KMS-11 (cell line): ENCODE results near the gene DIS3L2.

Experiments used
- H2AFZ ChIP-seq: fragments of 200-600 bp; sonication (generic); 2 replicates; pipeline ENCODE4 v1.6.1; 2016; ENCODE audit warnings: antibody characterized with exemption, mixed run types, low read depth
- H3K27ac ChIP-seq: fragments of 200-600 bp; sonication (generic); 2 replicates; pipeline ENCODE4 v1.6.1; 2016; ENCODE audit warnings: mild to moderate bottlenecking, mixed run types
- H3K27me3 ChIP-seq: fragments of 200-600 bp; sonication (generic); 2 replicates; pipeline ENCODE4 v1.6.1; 2017; ENCODE audit warnings: mild to moderate bottlenecking, low read depth, mixed run types, moderate library complexity; ENCODE audit not compliant: insufficient read depth
- H3K36me3 ChIP-seq: fragments of 200-600 bp; sonication (generic); 2 replicates; pipeline ENCODE4 v1.6.1; 2017; ENCODE audit warnings: mild to moderate bottlenecking, mixed run types; ENCODE audit not compliant: insufficient read depth
- H3K4me1 ChIP-seq: fragments of 200-600 bp; sonication (generic); 2 replicates; pipeline ENCODE4 v1.6.1; 2016; ENCODE audit warnings: mild to moderate bottlenecking, low read depth, mixed run types; ENCODE audit not compliant: poor library complexity, severe bottlenecking
- H3K4me2 ChIP-seq: fragments of 200-600 bp; sonication (generic); 2 replicates; pipeline ENCODE4 v1.7.0; 2016; ENCODE audit warnings: mild to moderate bottlenecking, mixed run types
- H3K4me3 ChIP-seq: fragments of 200-600 bp; sonication (generic); IDR thresholded peaks from 2 replicates; pipeline ENCODE4 v1.6.1; 2017; ENCODE audit warnings: low read depth, low read length, mixed read lengths; ENCODE audit not compliant: insufficient read depth
- H3K79me2 ChIP-seq: fragments of 200-600 bp; sonication (generic); 2 replicates; pipeline ENCODE4 v1.6.1; 2016; ENCODE audit warnings: low read depth, mixed run types; ENCODE audit not compliant: insufficient read depth
- H3K9ac ChIP-seq: fragments of 200-600 bp; sonication (generic); 2 replicates; pipeline ENCODE4 v1.6.1; 2016; ENCODE audit warnings: mild to moderate bottlenecking, mixed run types
- H4K20me1 ChIP-seq: fragments of 200-600 bp; sonication (generic); 2 replicates; pipeline ENCODE4 v1.6.1; 2016; ENCODE audit warnings: mild to moderate bottlenecking, mixed run types; ENCODE audit not compliant: insufficient read depth
- CTCF ChIP-seq: fragments of 200-600 bp; sonication (generic); conservative IDR thresholded peaks from 2 replicates; pipeline ENCODE4 v1.6.1; 2017; ENCODE audit warnings: low read depth, mild to moderate bottlenecking, antibody characterized with exemption, low read length, moderate library complexity, mixed read lengths

Gene DIS3L2

GRCh38 chr2:231928901-231929725 is 32.4 kb upstream of the DIS3L2 start:
- no peak overlapping the region for H3K27ac ChIP-seq
- no peak overlapping the region for H3K4me3 ChIP-seq
- H3K9ac ChIP-seq: no peak overlapping the region
- no peak for TF ChIP-seq CTCF
- no peaks in the 10 kb centered on the region for H3K36me3 ChIP-seq
- no peak overlapping the region for H3K4me2 ChIP-seq
- peaks cover 5% of the 10 kb centered on the region; the same call in 1 of the 2 replicates for H3K27me3 ChIP-seq
- H3K4me1 ChIP-seq: no peaks in the 10 kb centered on the region
- H3K79me2 ChIP-seq: no peaks in the 10 kb centered on the region
- H2AFZ ChIP-seq: no peak overlapping the region
- no peaks in the 10 kb centered on the region for H4K20me1 ChIP-seq

DNA sequence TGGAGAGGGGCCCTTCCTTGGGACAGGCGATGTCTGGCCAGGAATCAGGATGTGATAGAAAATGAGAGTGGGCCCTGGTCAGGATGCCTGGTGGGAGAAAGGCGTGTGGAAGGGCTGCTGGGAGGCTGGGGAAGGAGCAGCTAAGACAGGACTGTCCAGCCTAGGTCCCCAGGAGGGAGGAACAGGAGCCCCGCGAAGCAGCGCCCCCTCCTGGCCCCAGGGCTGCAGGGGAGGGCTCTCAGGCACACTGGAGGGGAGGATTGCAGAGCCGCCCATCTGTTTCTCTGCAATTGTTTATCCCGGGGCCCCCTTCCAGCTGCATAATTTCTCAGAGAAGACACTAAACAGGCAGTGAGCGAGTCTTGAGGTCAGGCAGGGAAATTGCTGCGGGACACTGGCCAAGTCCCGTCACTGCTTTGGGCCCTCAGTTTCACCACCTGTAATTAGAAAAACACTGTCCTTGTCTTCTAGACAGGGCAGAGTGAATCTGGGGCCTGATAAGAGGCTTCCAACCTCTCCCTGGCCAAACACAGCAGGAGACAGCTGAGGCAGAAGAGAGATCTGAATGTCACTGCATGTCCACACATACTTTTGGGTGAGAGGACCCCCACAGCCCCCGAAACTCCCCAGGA is 31.4 kb upstream of the DIS3L2 start:
- no peak overlapping the region for H3K27ac ChIP-seq
- peak; percentile 46 for TF ChIP-seq CTCF
- H3K36me3 ChIP-seq: no peaks in the 10 kb centered on the region
- H3K4me2 ChIP-seq: no peak overlapping the region
- H4K20me1 ChIP-seq: no peaks in the 10 kb centered on the region
- H2AFZ ChIP-seq: no peak overlapping the region
- no peaks in the 10 kb centered on the region for H3K4me1 ChIP-seq
- H3K4me3 ChIP-seq: no peak overlapping the region
- no peaks in the 10 kb centered on the region for H3K79me2 ChIP-seq
- H3K27me3 ChIP-seq: peaks cover 3% of the 10 kb centered on the region; the same call in 1 of the 2 replicates
- H3K9ac ChIP-seq: no peak overlapping the region

DNA sequence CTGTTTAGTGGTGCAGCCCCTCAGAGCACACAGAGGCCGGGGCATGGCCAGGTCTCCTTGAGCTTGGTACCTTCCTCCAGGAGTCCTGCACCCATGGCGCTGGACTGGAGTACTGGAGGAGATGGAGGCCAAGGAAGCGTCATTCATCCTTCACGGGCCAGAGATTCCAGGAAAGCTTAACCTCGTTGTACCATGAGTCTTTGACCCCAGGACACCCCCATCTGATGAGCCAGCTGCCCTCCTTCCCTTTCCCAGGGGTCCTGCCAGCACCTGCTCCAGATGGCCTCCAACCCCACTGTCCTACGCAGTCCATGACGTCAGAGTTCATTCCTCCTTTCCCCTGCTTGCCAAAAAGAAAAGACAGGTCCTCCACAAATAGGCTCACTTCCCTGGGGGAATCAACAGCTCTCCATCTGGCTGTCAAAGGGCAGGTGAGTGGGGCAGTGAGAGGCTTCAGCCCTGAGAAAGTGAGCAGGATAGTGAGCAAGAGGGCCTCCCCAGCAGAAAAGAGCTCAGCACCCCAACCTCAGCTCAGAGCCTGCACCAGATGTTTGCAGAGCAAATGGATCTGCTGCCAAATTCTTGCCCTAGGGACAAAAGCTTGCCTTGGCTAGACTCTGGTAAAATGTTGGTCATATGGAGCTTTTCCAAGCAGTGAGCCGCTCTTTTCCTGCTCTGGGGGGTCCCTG is 30.8 kb upstream of the DIS3L2 start:
- H4K20me1 ChIP-seq: no peaks in the 10 kb centered on the region
- H3K27me3 ChIP-seq: peaks cover 3% of the 10 kb centered on the region; the same call in 1 of the 2 replicates

More for the DNA sequence above, 30.8 kb upstream of the DIS3L2 start:
- no peak overlapping the region for H3K27ac ChIP-seq
- no peaks in the 10 kb centered on the region for H3K79me2 ChIP-seq
- H3K4me2 ChIP-seq: no peak overlapping the region
- no peak overlapping the region for H2AFZ ChIP-seq
- H3K36me3 ChIP-seq: no peaks in the 10 kb centered on the region
- H3K4me1 ChIP-seq: no peaks in the 10 kb centered on the region
- no peak overlapping the region for H3K4me3 ChIP-seq
- no peak for TF ChIP-seq CTCF
- H3K9ac ChIP-seq: no peak overlapping the region
